GM12864 (cell line): ENCODE measurements around the gene ANKRD7.
A peak's percentile ranks its signal among the peaks of the same experiment; 100 is the strongest.

Experiments used
- DNase-seq: peaks from one replicate; pipeline ENCODE4 v3.0.0-alpha.2; 2011; ENCODE audit warnings: low read depth
- H3K4me3 ChIP-seq: 2 replicates; pipeline ENCODE4 v1.5.1; 2011; ENCODE audit warnings: mild to moderate bottlenecking, low read depth, low read length, control low read depth
- CTCF ChIP-seq: IDR thresholded peaks from 2 replicates; pipeline ENCODE4 v1.5.1; 2011; ENCODE audit warnings: low read depth, mild to moderate bottlenecking, moderate library complexity, low read length, control low read depth, inconsistent platforms; ENCODE audit errors: missing control alignments

Gene ANKRD7

DNA sequence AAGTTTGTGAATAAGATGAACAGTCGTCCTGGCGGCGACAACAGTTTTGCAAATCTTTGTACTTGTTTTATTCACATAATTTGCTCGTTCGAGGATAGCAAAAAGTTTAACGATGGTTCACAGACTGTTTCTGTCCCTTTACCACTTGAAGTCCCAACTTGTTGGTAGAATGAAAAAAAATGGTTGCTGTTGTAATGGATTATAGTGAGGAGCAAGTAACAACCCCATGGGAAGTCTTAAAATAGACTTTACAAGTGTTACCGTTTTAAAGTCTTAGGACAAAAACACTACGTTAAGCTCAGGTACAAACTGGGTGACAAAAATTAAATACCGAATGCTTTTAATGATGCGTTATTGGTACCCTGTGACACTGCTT lies 40.0 kb upstream of the ANKRD7 start:
- TF ChIP-seq CTCF, result no peak
- peak overlapping the region; percentile 75 for H3K4me3 ChIP-seq
- DNase-seq, result no peak

DNA sequence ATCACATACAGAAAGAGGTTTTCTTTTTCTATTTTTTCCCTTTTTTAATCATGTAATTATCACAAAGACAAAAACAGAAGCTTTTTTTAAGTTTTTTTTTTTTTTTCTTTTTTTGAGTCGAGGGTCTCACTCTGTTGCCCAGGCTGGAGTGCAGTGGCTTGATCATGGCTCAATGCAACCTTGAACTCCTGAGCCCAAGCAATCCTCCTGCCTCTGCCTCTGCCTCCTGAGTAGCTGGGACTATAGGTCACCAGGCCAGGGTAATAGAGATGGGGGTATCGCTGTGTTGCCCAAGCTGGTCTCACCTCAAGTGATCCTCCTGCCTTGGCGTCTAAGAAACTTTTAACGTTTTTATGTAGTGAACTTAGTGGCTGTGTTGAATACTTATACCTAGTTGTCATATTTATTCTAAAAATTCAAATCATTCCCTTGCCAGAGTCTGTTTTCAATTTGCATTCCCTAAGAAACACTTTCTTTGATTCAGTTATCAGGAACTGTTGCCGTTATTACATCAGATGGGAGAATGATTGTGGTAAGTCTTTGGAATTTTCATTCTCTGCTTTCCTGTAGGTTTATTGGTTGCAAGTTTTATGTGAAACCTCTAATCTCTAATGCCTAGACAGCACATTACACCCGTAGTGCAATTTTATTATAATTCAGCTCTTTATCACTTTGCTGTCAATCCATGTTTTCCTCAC lies 39.2 kb upstream of the ANKRD7 start:
- H3K4me3 ChIP-seq, result peak overlapping the region; percentile 75
- TF ChIP-seq CTCF, result no peak
- DNase-seq, result no peak

GRCh38 chr7:118186501-118186900 lies 38.0 kb upstream of the ANKRD7 start:
- no peak for TF ChIP-seq CTCF
- no peak for DNase-seq
- no peak overlapping the region for H3K4me3 ChIP-seq

- H3K4me3 ChIP-seq, result no peak overlapping the region
- no peak for TF ChIP-seq CTCF
- no peak for DNase-seq
These were observed 29.9 kb upstream of the ANKRD7 start for GRCh38 chr7:118194571-118194970.

DNA sequence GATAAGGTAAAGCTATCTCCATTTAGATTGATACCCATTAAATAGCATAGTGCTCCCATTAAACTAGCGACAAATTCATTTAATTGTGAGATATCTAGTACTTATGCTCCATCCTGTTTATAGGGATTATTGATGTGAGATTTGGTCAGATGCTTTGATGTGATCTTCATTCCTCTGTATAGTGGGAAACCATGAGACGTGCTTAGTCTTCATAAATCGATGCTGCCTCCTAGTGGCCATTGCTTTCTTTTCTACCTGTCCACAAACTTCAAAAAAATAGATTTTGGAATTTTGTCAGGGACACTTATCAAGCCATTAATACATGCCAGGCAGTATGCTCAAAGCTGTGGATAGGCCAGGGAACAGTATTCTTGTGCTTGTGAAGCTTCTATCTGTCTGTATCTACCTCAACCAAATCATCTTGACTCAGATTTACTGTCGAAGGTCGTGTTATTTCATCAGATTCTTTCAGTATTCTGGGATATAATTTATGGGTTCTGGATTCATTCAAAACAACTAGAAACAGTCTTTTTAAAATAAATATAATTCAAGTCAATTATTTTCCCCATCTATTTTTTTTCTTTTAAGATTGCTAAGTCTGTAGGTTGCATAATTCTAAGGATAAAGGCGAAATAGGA lies 28.5 kb upstream of the ANKRD7 start:
- peak; percentile 74 for TF ChIP-seq CTCF
- no peak overlapping the region for H3K4me3 ChIP-seq
- peak; percentile 22 for DNase-seq

GRCh38 chr7:118202061-118202460 lies 22.4 kb upstream of the ANKRD7 start:
- H3K4me3 ChIP-seq, result no peak overlapping the region
- no peak for TF ChIP-seq CTCF
- DNase-seq, result no peak
